DMS153 (cell line): ENCODE data around the gene GLIS1.

Source experiments
- DNase-seq: peaks from one replicate; lab custom pipeline; 2025; lab: John Stamatoyannopoulos, UW

The GLIS1 gene

GRCh38 chr1:53593758-53594380, 145.1 kb downstream of the GLIS1 start:
- peak; percentile 25 for DNase-seq

DNA sequence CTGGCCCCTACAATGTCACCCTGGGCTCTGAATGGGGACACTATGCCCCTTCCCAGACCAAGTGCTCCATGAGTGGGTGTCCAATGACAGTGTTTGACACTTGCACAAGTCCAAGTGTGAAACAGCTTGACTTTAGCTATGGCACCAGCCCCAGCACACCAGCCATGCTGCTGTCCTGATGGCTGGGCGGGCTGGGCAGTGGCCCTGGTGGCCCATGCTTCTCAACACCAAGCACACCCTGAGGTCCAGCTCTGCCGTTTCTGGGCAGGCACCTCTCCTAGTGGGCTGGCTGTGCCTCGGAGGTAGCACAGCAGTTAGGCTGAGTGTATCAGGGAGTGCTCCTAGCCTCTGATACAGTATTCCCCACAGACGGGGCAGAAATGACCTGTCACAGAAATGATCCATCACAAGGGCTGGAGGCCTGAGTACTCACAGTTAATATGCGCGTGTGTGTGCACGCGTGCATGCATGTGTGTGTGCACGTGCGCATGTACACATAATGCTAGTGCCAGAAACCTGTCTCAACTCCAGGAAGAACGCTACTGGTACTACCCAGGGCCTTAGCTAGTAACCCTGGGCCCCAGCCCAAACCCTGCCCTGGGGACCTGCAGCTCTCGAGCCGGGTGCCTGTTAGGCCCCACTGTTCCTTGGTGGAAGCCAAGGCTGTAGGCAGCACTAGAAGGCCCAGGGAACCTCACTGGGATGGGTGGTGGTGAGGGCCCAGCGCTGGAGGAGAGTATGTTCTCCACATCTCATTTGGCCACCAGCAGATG, 145.8 kb downstream of the GLIS1 start:
- DNase-seq = no peak

- DNase-seq = no peak
These were observed 146.4 kb downstream of the GLIS1 start for GRCh38 chr1:53592521-53592982.

DNA sequence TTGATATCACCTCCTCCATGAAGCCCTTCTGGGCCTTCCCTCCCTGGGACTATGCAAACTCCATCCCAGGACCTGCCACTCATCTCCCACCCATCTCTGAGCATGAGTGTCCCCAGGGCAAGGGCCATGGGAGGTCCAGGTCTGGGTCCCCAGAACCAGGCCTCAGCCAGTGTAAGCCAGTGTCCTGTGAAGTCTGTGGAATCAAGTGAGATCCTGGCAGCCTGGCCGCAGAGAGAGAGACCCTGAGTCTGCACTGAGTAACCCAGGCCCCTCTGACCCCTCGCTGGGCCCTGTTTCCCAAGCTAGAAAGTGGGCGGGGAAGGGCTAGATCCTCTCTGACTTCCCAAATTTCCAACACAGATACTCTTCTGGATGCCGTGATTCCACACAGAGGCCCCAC, 147.0 kb downstream of the GLIS1 start:
- no peak for DNase-seq

- no peak for DNase-seq
These were observed 148.1 kb downstream of the GLIS1 start for GRCh38 chr1:53590531-53591515.

- DNase-seq = no peak
These were observed 148.9 kb downstream of the GLIS1 start for GRCh38 chr1:53590104-53590503.

DNA sequence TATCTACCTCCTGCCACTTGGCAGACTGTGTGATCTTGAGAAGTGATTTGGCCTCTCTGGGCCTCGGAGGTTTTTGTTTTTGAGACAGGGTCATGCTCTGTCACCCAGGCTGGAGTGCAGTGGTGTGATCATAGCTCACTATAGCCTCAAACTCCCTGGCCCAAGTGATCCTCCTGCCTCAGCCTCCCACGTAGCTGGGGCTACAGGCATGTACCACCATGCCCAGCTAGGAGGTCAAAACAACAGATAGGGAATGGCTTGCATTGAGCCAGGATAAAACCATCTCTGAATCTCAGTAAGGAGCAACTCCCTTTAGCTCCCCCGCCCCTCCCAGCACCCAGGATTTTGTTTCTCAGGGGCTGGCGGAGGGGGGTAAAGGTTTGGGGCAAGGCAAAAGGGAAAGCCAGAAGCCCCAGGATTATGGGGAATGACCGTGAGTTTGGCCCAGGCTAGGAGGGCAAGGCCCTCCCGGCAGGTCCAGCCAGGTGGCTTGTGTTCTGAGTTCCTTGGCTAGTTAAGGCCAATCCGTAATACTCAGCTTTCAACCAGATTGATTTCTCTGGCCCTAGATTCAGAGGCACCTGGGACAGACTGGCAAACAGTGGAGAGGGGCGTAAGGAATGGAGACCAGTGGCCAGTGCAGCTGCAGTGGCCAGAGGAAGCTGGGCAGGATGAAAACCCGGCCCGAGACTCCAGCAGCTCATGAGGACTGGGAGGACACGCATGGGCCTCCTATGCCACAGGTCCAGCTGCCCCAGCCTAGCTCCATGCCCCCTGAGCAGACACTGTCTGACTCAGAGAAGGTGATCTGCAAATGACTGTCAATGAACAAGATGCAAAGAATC, 149.7 kb downstream of the GLIS1 start:
- no peak for DNase-seq

- DNase-seq = no peak
These were observed 150.7 kb downstream of the GLIS1 start for GRCh38 chr1:53588053-53588779.

DNA sequence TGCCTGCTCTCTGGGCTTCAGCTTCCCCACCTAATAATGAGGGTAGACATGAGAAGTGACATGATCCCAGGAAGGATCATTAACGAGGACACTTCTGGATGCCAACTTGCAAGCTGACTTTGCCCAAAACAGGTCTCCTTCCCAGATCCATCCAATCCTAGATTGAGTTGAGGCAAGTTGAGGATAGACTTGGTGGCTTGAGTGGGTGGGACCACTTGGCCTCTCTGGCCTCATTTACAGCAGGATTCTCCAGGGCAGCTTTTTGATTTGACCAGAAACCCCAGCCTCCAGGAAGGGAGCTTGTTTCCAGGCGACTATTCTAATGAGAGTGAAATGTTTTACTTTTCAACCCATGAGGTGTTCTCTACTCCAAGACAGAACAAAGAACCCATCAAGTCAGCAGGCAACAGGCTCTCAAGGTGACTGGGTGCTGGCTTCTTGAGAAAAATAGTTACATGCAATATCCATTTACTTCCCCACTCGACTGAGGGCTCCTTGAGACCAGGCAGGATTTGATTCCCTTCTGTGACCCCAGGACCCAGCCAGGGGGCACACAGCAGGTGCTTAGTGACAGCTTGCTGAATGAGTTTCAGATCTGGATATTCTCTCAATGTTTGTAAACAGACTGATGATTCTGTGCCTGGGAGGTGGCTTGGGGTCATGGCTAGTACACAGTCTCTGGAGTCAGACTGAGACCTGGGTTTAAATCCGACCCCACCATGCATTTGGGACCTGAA, 151.5 kb downstream of the GLIS1 start:
- DNase-seq = no peak

DNA sequence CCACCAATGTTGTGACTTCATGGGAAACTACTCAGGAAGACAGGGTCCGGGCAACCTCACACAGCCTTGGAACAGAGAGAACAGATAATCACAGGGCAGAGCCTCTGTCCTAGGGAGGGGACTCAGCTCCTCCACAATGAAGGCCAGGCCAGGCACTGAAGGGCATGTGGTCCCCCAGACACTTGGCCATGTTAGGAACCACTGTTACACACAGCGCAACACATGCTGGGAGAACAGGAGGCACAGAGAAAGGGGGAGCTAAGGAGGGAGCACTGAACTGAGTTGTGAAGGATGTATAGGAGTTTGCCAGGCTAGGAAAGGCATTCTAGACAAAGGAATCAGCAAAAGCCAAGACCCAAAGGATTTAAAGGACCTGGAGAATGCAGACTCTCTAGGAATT, 152.2 kb downstream of the GLIS1 start:
- DNase-seq = no peak

- DNase-seq = no peak
These were observed 153.4 kb downstream of the GLIS1 start for GRCh38 chr1:53585565-53585964.

- no peak for DNase-seq
These were observed 153.8 kb downstream of the GLIS1 start for GRCh38 chr1:53585129-53585528.

DNA sequence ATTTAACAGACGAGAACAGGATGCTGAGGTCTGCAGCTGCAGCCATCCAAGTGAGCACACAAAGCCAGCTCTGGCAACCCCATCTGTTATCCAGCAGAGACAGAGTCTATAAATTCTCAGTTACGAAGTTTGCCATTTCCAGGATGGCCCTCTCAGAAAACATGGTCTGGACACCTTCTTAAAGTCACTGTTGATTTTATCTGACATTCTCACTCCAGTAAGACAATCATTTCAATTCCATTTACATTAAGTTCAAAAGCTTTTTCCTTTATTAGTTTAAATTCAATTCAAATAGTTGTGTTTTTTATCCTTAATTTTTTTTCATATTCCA, 154.2 kb downstream of the GLIS1 start:
- no peak for DNase-seq

GRCh38 chr1:53583868-53584776, 154.8 kb downstream of the GLIS1 start:
- no peak for DNase-seq

GRCh38 chr1:53583021-53583867, 155.7 kb downstream of the GLIS1 start:
- no peak for DNase-seq

DNA sequence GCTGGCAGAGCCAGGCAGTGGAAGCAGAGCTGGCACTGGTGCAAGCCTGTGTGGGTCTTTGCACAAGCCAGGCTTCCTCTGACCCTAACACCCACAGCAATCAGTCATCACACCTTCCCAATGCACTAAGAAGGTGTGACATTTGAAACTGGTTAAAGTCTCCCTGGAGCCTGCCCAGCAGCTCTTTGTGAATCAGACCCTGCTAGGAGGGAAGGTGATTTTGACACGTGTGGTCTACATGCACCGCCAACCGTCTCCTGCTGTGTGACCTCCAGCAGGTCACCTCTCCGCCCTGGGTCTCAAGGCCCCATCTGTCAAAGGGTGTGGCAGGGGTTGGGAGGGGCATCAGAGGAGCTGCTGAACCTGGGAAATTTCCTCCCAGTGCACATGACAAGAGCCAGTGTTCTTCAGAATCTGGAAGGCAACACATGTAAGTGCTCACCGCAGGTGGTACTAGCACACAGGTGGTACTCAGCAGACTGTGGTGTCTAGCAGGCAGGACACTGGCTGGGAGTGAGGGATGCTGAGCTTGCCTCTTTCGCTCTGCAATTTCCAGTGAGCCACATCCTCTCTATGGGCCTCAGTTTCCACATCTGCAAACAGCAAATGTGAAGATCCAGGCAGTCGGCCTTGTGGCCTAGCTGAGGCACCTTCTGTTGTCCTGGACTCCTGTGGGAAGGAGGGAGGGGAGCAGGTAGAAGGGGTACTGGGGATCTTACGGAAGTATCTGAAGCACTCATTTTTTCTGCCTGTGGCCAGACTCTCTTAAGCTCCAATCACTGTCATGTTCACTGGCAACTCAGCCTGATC, 156.5 kb downstream of the GLIS1 start:
- DNase-seq = no peak

DNA sequence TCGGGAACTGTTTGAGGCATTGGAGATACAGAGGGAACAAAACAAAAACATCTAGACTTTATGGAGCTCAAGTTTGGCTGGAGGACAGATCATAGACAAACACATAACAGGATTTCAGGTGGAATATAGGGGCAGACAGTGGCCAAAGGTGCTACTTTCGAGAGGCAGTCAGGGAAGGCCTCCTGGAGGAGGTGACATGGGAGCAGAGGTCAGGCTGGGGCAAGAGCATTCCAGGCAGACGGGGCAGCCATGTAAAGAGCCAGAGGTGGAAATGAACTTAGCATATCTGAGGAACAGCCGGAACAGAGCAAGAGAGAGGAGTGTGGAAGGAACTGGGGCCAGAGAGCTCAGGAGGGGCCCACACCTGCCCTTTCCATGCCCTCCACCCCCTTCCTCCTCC, 157.5 kb downstream of the GLIS1 start:
- no peak for DNase-seq
